Hepatocyte (in vitro differentiated cells): ENCODE data around the gene ZFYVE28. TPM values are rescaled to one million over a fixed set of nuclear protein-coding genes. Genes with fewer than 3 reads are reported as not detected.
A peak's percentile ranks its signal among the peaks of the same experiment; 100 is the strongest.

ENCODE experiments used
- DNase-seq: peaks from one replicate; pipeline ENCODE4 v3.0.0-alpha.2; 2016; ENCODE audit warnings: low spot score
- H2AFZ ChIP-seq: fragments of 200-600 bp; sonication (generic); 2 replicates; pipeline ENCODE4 v1.6.0; 2016; ENCODE audit warnings: antibody characterized with exemption, mild to moderate bottlenecking
- H3K27ac ChIP-seq: fragments of 200-600 bp; sonication (generic); 2 replicates; pipeline ENCODE4 v1.5.1; 2016; ENCODE audit warnings: mild to moderate bottlenecking
- H3K27me3 ChIP-seq: fragments of 200-600 bp; sonication (generic); 2 replicates; pipeline ENCODE4 v1.6.1; 2016
- H3K36me3 ChIP-seq: fragments of 200-600 bp; sonication (generic); replicated peaks from 2 replicates; pipeline ENCODE4 v1.5.1; 2016; ENCODE audit warnings: low read depth; ENCODE audit not compliant: insufficient read depth
- H3K4me1 ChIP-seq: fragments of 200-600 bp; sonication (generic); 2 replicates; pipeline ENCODE4 v1.5.1; 2016; ENCODE audit warnings: mild to moderate bottlenecking, moderate library complexity; ENCODE audit not compliant: insufficient read depth
- H3K4me2 ChIP-seq: fragments of 200-600 bp; sonication (generic); 2 replicates; pipeline ENCODE4 v1.6.0; 2016
- H3K4me3 ChIP-seq: fragments of 200-600 bp; sonication (generic); 2 replicates; pipeline ENCODE4 v1.5.1; 2016; ENCODE audit warnings: mild to moderate bottlenecking
- H3K79me2 ChIP-seq: fragments of 200-600 bp; sonication (generic); 2 replicates; pipeline ENCODE4 v1.6.0; 2017; ENCODE audit warnings: mild to moderate bottlenecking
- H3K9me2 ChIP-seq: fragments of 200-600 bp; sonication (generic); replicated peaks from 2 replicates; pipeline ENCODE4 v1.6.0; 2017; ENCODE audit warnings: mild to moderate bottlenecking; ENCODE audit not compliant: insufficient read depth
- H3K9me3 ChIP-seq: fragments of 200-600 bp; sonication (generic); 2 replicates; pipeline ENCODE4 v1.5.1; 2016; ENCODE audit warnings: low read depth, mild to moderate bottlenecking
- H4K20me1 ChIP-seq: fragments of 200-600 bp; sonication (generic); 2 replicates; pipeline ENCODE4 v1.6.0; 2016; ENCODE audit warnings: mild to moderate bottlenecking; ENCODE audit not compliant: insufficient read depth, poor library complexity, severe bottlenecking
- CTCF ChIP-seq: fragments of 200-600 bp; sonication (generic); IDR thresholded peaks from 2 replicates; pipeline ENCODE4 v1.5.1; 2016; ENCODE audit warnings: antibody characterized with exemption, mild to moderate bottlenecking; ENCODE audit not compliant: poor library complexity
- EZH2 ChIP-seq: fragments of 200-600 bp; sonication (generic); IDR thresholded peaks from 2 replicates; pipeline ENCODE4 v1.6.1; 2016; ENCODE audit warnings: antibody characterized with exemption, mild to moderate bottlenecking, borderline replicate concordance
- EZH2phosphoT487 ChIP-seq: fragments of 200-600 bp; sonication (generic); IDR thresholded peaks from one replicate; pipeline ENCODE4 v1.6.1; 2018; ENCODE audit warnings: antibody characterized with exemption, mild to moderate bottlenecking, low read depth, moderate library complexity; ENCODE audit not compliant: unreplicated experiment, severe bottlenecking
- WGBS: methylation state at CpG from one replicate; pipeline ENCODE4 v1.1.6; 2016; ENCODE audit warnings: low lambda C conversion rate; ENCODE audit errors: missing lambda C conversion rate; 5-methylcytosine and 5-hydroxymethylcytosine counted together
- polyA plus RNA-seq: library from polyadenylated mRNA; unstranded; fragments of >200 nt; fragmentation: Nextera tagmentation; extraction: Ambion mirVana; gene quantifications from 2 replicates; pipeline ENCODE4 v1.2.1, GENCODE V29; 2016
- total RNA-seq: library from RNA; depleted of rRNA; stranded (reverse); fragments of >200 nt; gene quantifications from 2 replicates; pipeline ENCODE4 v1.2.3, GENCODE V29; 2014

The ZFYVE28 gene
- total and polyA plus RNA-seq, 2 experiments from 2014 or later, result 2.2 to 3.4 TPM

- H2AFZ ChIP-seq, result no peak overlapping the region
- no peaks in the 10 kb centered on the region for H4K20me1 ChIP-seq
- 71% methylated on average over 10 of the region's 10 CpGs for WGBS
- TF ChIP-seq CTCF, result peak; percentile 24
- no peak for TF ChIP-seq EZH2phosphoT487
- TF ChIP-seq EZH2, result no peak
- DNase-seq, result no peak
- H3K79me2 ChIP-seq, result no peaks in the 10 kb centered on the region
- no peak overlapping the region for H3K4me2 ChIP-seq
- no peak overlapping the region for H3K27ac ChIP-seq
- no peak overlapping the region for H3K4me3 ChIP-seq
- H3K9me3 ChIP-seq, result no peaks in the 10 kb centered on the region
- no peaks in the 10 kb centered on the region for H3K27me3 ChIP-seq
- H3K9me2 ChIP-seq, result no peaks in the 10 kb centered on the region
- no peaks in the 10 kb centered on the region for H3K36me3 ChIP-seq
- H3K4me1 ChIP-seq, result no peaks in the 10 kb centered on the region
These were observed 17.9 kb upstream of the ZFYVE28 start for GRCh38 chr4:2436301-2436700.

GRCh38 chr4:2434420-2434819 is 16.0 kb upstream of the ZFYVE28 start:
- Histone ChIP-seq H3K79me2 (no peaks in the 10 kb centered on the region), H4K20me1 (no peaks in the 10 kb centered on the region), H3K9me3 (no peaks in the 10 kb centered on the region), H3K4me3 (no peak overlapping the region), H3K27me3 (no peaks in the 10 kb centered on the region), H3K4me2 (no peak overlapping the region), H3K27ac (no peak overlapping the region), H3K36me3 (no peaks in the 10 kb centered on the region), H2AFZ (no peak overlapping the region), H3K9me2 (no peaks in the 10 kb centered on the region), H3K4me1 (no peaks in the 10 kb centered on the region)
- WGBS, result 68% methylated on average over 9 of the region's 9 CpGs
- no peak for TF ChIP-seq CTCF
- TF ChIP-seq EZH2, result no peak
- TF ChIP-seq EZH2phosphoT487, result no peak
- DNase-seq, result no peak

GRCh38 chr4:2433609-2434350 is 15.3 kb upstream of the ZFYVE28 start:
- Histone ChIP-seq H3K27ac (no peak overlapping the region), H3K36me3 (no peaks in the 10 kb centered on the region), H3K4me3 (no peak overlapping the region), H3K4me2 (no peak overlapping the region), H3K9me2 (no peaks in the 10 kb centered on the region), H4K20me1 (no peaks in the 10 kb centered on the region), H3K4me1 (no peaks in the 10 kb centered on the region), H3K79me2 (no peaks in the 10 kb centered on the region), H3K9me3 (no peaks in the 10 kb centered on the region), H2AFZ (no peak overlapping the region), H3K27me3 (no peaks in the 10 kb centered on the region)
- no peak for DNase-seq
- WGBS, result 84% methylated on average over 27 of the region's 29 CpGs
- TF ChIP-seq EZH2 (no peak), CTCF (no peak), EZH2phosphoT487 (no peak)
